CD4-positive, alpha-beta T cell (primary cell): Measurements from ENCODE around the gene ARPIN. TPM values are rescaled to one million over a fixed set of nuclear protein-coding genes. Genes with fewer than 3 reads are reported as not detected.
"Not testable (repeated sequence)": the region's sequence is repeated elsewhere in the genome, so short reads cannot be mapped to it uniquely, and the experiment has no call there.

Source experiments
- ATAC-seq: fragments of 200-7000 bp; cut with Tn5 transposase; one replicate; pipeline ENCODE4 v1.10.0; 2022; ENCODE audit warnings: mild to moderate bottlenecking; ENCODE audit not compliant: poor library complexity
- CTCF ChIA-PET: fragments of 350-600 bp; sonication (Branson Sonifier 250); formaldehyde crosslinking; loops from one replicate; lab custom pipeline; 2021; ENCODE audit warnings: antibody characterized with exemption, inconsistent platforms; lab: Charles Lee
- POLR2A ChIA-PET: fragments of 350-600 bp; sonication (Branson Sonifier 250); formaldehyde crosslinking; loops from one replicate; lab custom pipeline; 2021; ENCODE audit warnings: antibody characterized with exemption, inconsistent platforms; lab: Charles Lee
- DNase-seq, 14 experiments: peaks; one replicate each; pipeline ENCODE4 v3.0.0-alpha.2; 2013 to 2020; ENCODE audit warnings: mixed read lengths in 2 of 14
- H3K27ac ChIP-seq, 2 donors: one replicate each; pipeline versions ENCODE4 v1.5.1 to v1.7.0; 2013; ENCODE audit warnings: low read length in 2 of 2, low read depth in 1 of 2, mild to moderate bottlenecking in 1 of 2
- H3K27me3 ChIP-seq, 2 experiments: 1 replicate in 1 of 2; 2 replicates in 1 of 2; pipeline versions ENCODE4 v1.6.1 to v1.7.0; 2013; ENCODE audit warnings: low read length in 2 of 2, control low read depth in 1 of 2, mild to moderate bottlenecking in 1 of 2, moderate library complexity in 1 of 2; ENCODE audit not compliant: insufficient read depth in 2 of 2, control insufficient read depth in 1 of 2
- H3K36me3 ChIP-seq: one replicate; pipeline ENCODE4 v1.6.1; 2013; ENCODE audit warnings: low read length, control low read depth; ENCODE audit not compliant: insufficient read depth
- H3K4me1 ChIP-seq: one replicate; pipeline ENCODE4 v1.6.1; 2013; ENCODE audit warnings: low read length, control low read depth; ENCODE audit not compliant: insufficient read depth
- H3K4me3 ChIP-seq: one replicate; pipeline ENCODE4 v1.5.1; 2013; ENCODE audit warnings: mild to moderate bottlenecking, low read length, moderate library complexity
- H3K9me3 ChIP-seq, 2 experiments: 1 replicate in 1 of 2; 2 replicates in 1 of 2; pipeline versions ENCODE4 v1.6.1 to v1.7.0; 2013; ENCODE audit warnings: low read length in 2 of 2, mild to moderate bottlenecking in 2 of 2, control low read depth in 1 of 2, moderate library complexity in 1 of 2; ENCODE audit not compliant: control insufficient read depth in 1 of 2, insufficient read depth in 1 of 2
- H3K27ac Mint-ChIP-seq: one replicate; pipeline ENCODE4 v1.8.0; 2020; ENCODE audit warnings: mixed read lengths
- H3K27me3 Mint-ChIP-seq: one replicate; pipeline ENCODE4 v1.8.0; 2021; ENCODE audit warnings: mixed read lengths
- H3K36me3 Mint-ChIP-seq: one replicate; pipeline ENCODE4 v1.8.0; 2021; ENCODE audit warnings: low read depth, mixed read lengths
- H3K4me1 Mint-ChIP-seq: one replicate; pipeline ENCODE4 v1.8.0; 2021; ENCODE audit warnings: low read depth, mixed read lengths
- H3K4me3 Mint-ChIP-seq: one replicate; pipeline ENCODE4 v1.8.0; 2020; ENCODE audit warnings: mild to moderate bottlenecking, mixed read lengths
- H3K9me3 Mint-ChIP-seq: one replicate; pipeline ENCODE4 v1.8.0; 2020; ENCODE audit warnings: mixed read lengths
- CTCF ChIP-seq: fragments of 200-600 bp; IDR thresholded peaks from one replicate; pipeline ENCODE4 v1.8.0; 2022; ENCODE audit warnings: antibody characterized with exemption, mild to moderate bottlenecking
- intact Hi-C, 2 experiments: fragments of 100-400 bp; cut with DNase I in 1 of 2; cut with micrococcal nuclease in 1 of 2; formaldehyde crosslinking; loops; one replicate each; pipeline versions ENCODE4 v1.15.1 to v1.9.0; 2023 to 2025; cut with DNase I, micrococcal nuclease
- polyA plus RNA-seq, 2 donors: library from polyadenylated mRNA; unstranded; fragments of 120-200 nt; gene quantifications; one replicate each; pipeline ENCODE4 v1.2.1, GENCODE V29; 2013
- total RNA-seq, 174 experiments: library from RNA in 2 of 174; stranded (reverse) in 2 of 174; gene quantifications; one replicate each; pipeline ENCODE4 v1.2.3 and lab custom pipeline; 2021 to 2026

The ARPIN gene
- total RNA-seq (not detected), total RNA-seq (lab: John Stamatoyannopoulos, UW) (0 to 3.2 (median 0.08) reads per million in 172 experiments)
- polyA plus RNA-seq (2013, experiment 1 of 2): 1.1 TPM
- polyA plus RNA-seq (2013, experiment 2 of 2): 1.2 TPM

- peaks cover 20 to 23% of the 10 kb centered on the region in 2 experiments for H3K27me3 ChIP-seq
- intact Hi-C loops: no loop called here
- peaks cover 47% of the 10 kb centered on the region for H3K27me3 Mint-ChIP-seq
- ChIA-PET POLR2A (no interaction called here), CTCF (no interaction called here)
- H3K9me3 ChIP-seq: peaks cover 0 to 4% of the 10 kb centered on the region in 2 experiments
- no peak within 1 kb of the TSS for H3K27ac Mint-ChIP-seq
- no peak for TF ChIP-seq CTCF
- H3K4me1 ChIP-seq: peaks cover 8% of the 10 kb centered on the region
- ATAC-seq: peak; percentile 37
- H3K9me3 Mint-ChIP-seq: no peaks in the 10 kb centered on the region
- DNase-seq: peak in 1 of 14 experiments; percentile 25
- peak within 1 kb of the TSS; percentile 29 for H3K4me3 ChIP-seq
- H3K27ac ChIP-seq: no peak within 1 kb of the TSS
- no peaks in the 10 kb centered on the region for H3K36me3 Mint-ChIP-seq
- H3K4me1 Mint-ChIP-seq: no peaks in the 10 kb centered on the region
- H3K4me3 Mint-ChIP-seq: no peak within 1 kb of the TSS
- H3K36me3 ChIP-seq: no peaks in the 10 kb centered on the region
These were observed at the start of gene ARPIN for GRCh38 chr15:89912674-89913396. Gene ARPIN (minus strand): TSS chr15:89912952. CDS start chr15:89912835, 117 bp downstream.

- no peaks in the 10 kb centered on the region for H3K4me1 ChIP-seq
- ChIA-PET CTCF (interaction anchor here (0.5 kb wide), 1 partner anchor 52 kb away, joined by 3 read pairs; no protein-coding TSS in a partner anchor), POLR2A (interaction anchor here (1.0 kb wide), 1 partner anchor 43 kb away, joined by 4 read pairs; the partner anchor contains the start of gene ZNF710)
- TF ChIP-seq CTCF: no peak
- intact Hi-C loops: no loop called here
- H3K9me3 ChIP-seq: no peaks in the 10 kb centered on the region
- no peaks in the 10 kb centered on the region for H3K36me3 ChIP-seq
- H3K27me3 ChIP-seq: no peaks in the 10 kb centered on the region
- H3K36me3 Mint-ChIP-seq: no peaks in the 10 kb centered on the region
- no peak overlapping the region for H3K27ac Mint-ChIP-seq
- DNase-seq: no peak
- no peaks in the 10 kb centered on the region for H3K4me1 Mint-ChIP-seq
- ATAC-seq: no peak
- H3K27me3 Mint-ChIP-seq: no peaks in the 10 kb centered on the region
- no peak overlapping the region for H3K4me3 Mint-ChIP-seq
- H3K4me3 ChIP-seq: no peak overlapping the region
- H3K9me3 Mint-ChIP-seq: peaks cover 3% of the 10 kb centered on the region
- H3K27ac ChIP-seq: no peak overlapping the region
These were observed 45.5 kb upstream of the ARPIN start for GRCh38 chr15:89958107-89958805.

GRCh38 chr15:89955449-89955998 lies 42.8 kb upstream of the ARPIN start:
- H3K4me1 Mint-ChIP-seq, H3K9me3 ChIP-seq, H3K4me1 ChIP-seq, CTCF ChIA-PET, DNase-seq, ATAC-seq, H3K4me3 ChIP-seq, H3K36me3 ChIP-seq, H3K27me3 ChIP-seq, H3K4me3 Mint-ChIP-seq, H3K9me3 Mint-ChIP-seq, intact Hi-C loops, H3K27me3 Mint-ChIP-seq, H3K27ac Mint-ChIP-seq, POLR2A ChIA-PET, H3K27ac ChIP-seq, H3K36me3 Mint-ChIP-seq: not testable (repeated sequence)
